ENCODE results near the gene RNASET2. TPM values are rescaled to one million over a fixed set of nuclear protein-coding genes. Genes with fewer than 3 reads are reported as not detected.

The RNASET2 gene
- total RNA-seq, 1 donor from 2014 or later, result 22.0 TPM

GRCh38 chr6:166969390-166970002, 13.1 kb upstream of the RNASET2 start:
- Mint-ChIP-seq H3K9me3 (ENCODE audit: unreplicated experiment) (peaks cover 9% of the 10 kb centered on the region), H3K4me3 (ENCODE audit: unreplicated experiment) (no peak overlapping the region), H3K36me3 (ENCODE audit: low read depth, unreplicated experiment) (no peaks in the 10 kb centered on the region), H3K27me3 (ENCODE audit: low read depth, unreplicated experiment) (no peaks in the 10 kb centered on the region), H3K27ac (ENCODE audit: unreplicated experiment) (no peak overlapping the region), H3K4me1 (ENCODE audit: low read depth, unreplicated experiment) (peaks cover 6% of the 10 kb centered on the region)
- DNase-seq (ENCODE audit: low read depth) (no peak), FAIRE-seq (no peak)
- Histone ChIP-seq H3K79me2 (ENCODE audit: insufficient read depth, low read length) (no peaks in the 10 kb centered on the region), H3K4me1 (ENCODE audit: insufficient read depth, low read length) (no peaks in the 10 kb centered on the region), H3K36me3 (ENCODE audit: insufficient read depth, low read length) (no peaks in the 10 kb centered on the region), H3K4me2 (ENCODE audit: low read length) (no peak overlapping the region), H3K4me3 (ENCODE audit: insufficient read depth, low read depth, low read length) (no peak overlapping the region), H3K9me3 (ENCODE audit: insufficient read depth, low read depth, low read length) (no peaks in the 10 kb centered on the region), H3K9ac (ENCODE audit: low read length) (no peak overlapping the region), H2AFZ (ENCODE audit: low read depth, low read length) (no peak overlapping the region), H3K27ac (ENCODE audit: low read depth, low read length) (no peak overlapping the region), H4K20me1 (ENCODE audit: insufficient read depth, low read length) (no peaks in the 10 kb centered on the region), H3K27me3 (ENCODE audit: insufficient read depth, low read length) (no peaks in the 10 kb centered on the region)
- TF ChIP-seq CTCF (IDR thresholded peaks at IDR 0.05; ENCODE audit: insufficient read depth, low read depth, low read length) (no peak), EZH2 (IDR thresholded peaks at IDR 0.05; ENCODE audit: insufficient read depth, low read length) (no peak)

- Histone ChIP-seq H3K9ac (ENCODE audit: low read length) (no peak overlapping the region), H3K79me2 (ENCODE audit: insufficient read depth, low read length) (no peaks in the 10 kb centered on the region), H2AFZ (ENCODE audit: low read depth, low read length) (no peak overlapping the region), H3K36me3 (ENCODE audit: insufficient read depth, low read length) (no peaks in the 10 kb centered on the region), H3K9me3 (ENCODE audit: insufficient read depth, low read depth, low read length) (no peaks in the 10 kb centered on the region), H3K27me3 (ENCODE audit: insufficient read depth, low read length) (no peaks in the 10 kb centered on the region), H3K4me1 (ENCODE audit: insufficient read depth, low read length) (no peaks in the 10 kb centered on the region), H3K4me2 (ENCODE audit: low read length) (no peak overlapping the region), H3K27ac (ENCODE audit: low read depth, low read length) (no peak overlapping the region), H3K4me3 (ENCODE audit: insufficient read depth, low read depth, low read length) (no peak overlapping the region), H4K20me1 (ENCODE audit: insufficient read depth, low read length) (no peaks in the 10 kb centered on the region)
- peak overlapping the region; percentile 10 for H3K27ac Mint-ChIP-seq (ENCODE audit: unreplicated experiment)
- H3K4me1 Mint-ChIP-seq (ENCODE audit: low read depth, unreplicated experiment), result peaks cover under 1% of the 10 kb centered on the region
- no peak overlapping the region for H3K4me3 Mint-ChIP-seq (ENCODE audit: unreplicated experiment)
- H3K36me3 Mint-ChIP-seq (ENCODE audit: low read depth, unreplicated experiment), result no peaks in the 10 kb centered on the region
- peaks cover 15% of the 10 kb centered on the region for H3K9me3 Mint-ChIP-seq (ENCODE audit: unreplicated experiment)
- H3K27me3 Mint-ChIP-seq (ENCODE audit: low read depth, unreplicated experiment), result no peaks in the 10 kb centered on the region
- no peak for DNase-seq (ENCODE audit: low read depth)
- FAIRE-seq, result no peak
- TF ChIP-seq EZH2 (IDR thresholded peaks at IDR 0.05; ENCODE audit: insufficient read depth, low read length), result no peak
- no peak for TF ChIP-seq CTCF (IDR thresholded peaks at IDR 0.05; ENCODE audit: insufficient read depth, low read depth, low read length)
Observed at GRCh38 chr6:166966268-166966667, 9.9 kb upstream of the RNASET2 start.

GRCh38 chr6:166960609-166960978, 4.2 kb upstream of the RNASET2 start:
- Histone ChIP-seq H3K4me3 (ENCODE audit: insufficient read depth, low read depth, low read length) (no peak overlapping the region), H3K4me1 (ENCODE audit: insufficient read depth, low read length) (peaks cover 10% of the 10 kb centered on the region), H3K9me3 (ENCODE audit: insufficient read depth, low read depth, low read length) (no peaks in the 10 kb centered on the region), H3K27ac (ENCODE audit: low read depth, low read length) (no peak overlapping the region), H3K27me3 (ENCODE audit: insufficient read depth, low read length) (no peaks in the 10 kb centered on the region), H3K36me3 (ENCODE audit: insufficient read depth, low read length) (no peaks in the 10 kb centered on the region), H3K79me2 (ENCODE audit: insufficient read depth, low read length) (no peaks in the 10 kb centered on the region), H3K4me2 (ENCODE audit: low read length) (no peak overlapping the region), H4K20me1 (ENCODE audit: insufficient read depth, low read length) (no peaks in the 10 kb centered on the region), H3K9ac (ENCODE audit: low read length) (no peak overlapping the region), H2AFZ (ENCODE audit: low read depth, low read length) (no peak overlapping the region)
- Mint-ChIP-seq H3K4me1 (ENCODE audit: low read depth, unreplicated experiment) (peaks cover 16% of the 10 kb centered on the region), H3K9me3 (ENCODE audit: unreplicated experiment) (peaks cover 8% of the 10 kb centered on the region), H3K27ac (ENCODE audit: unreplicated experiment) (no peak overlapping the region), H3K36me3 (ENCODE audit: low read depth, unreplicated experiment) (no peaks in the 10 kb centered on the region), H3K4me3 (ENCODE audit: unreplicated experiment) (no peak overlapping the region), H3K27me3 (ENCODE audit: low read depth, unreplicated experiment) (no peaks in the 10 kb centered on the region)
- no peak for FAIRE-seq
- DNase-seq (ENCODE audit: low read depth), result no peak
- TF ChIP-seq EZH2 (IDR thresholded peaks at IDR 0.05; ENCODE audit: insufficient read depth, low read length) (no peak), CTCF (IDR thresholded peaks at IDR 0.05; ENCODE audit: insufficient read depth, low read depth, low read length) (no peak)

Measured in astrocyte (in vitro differentiated cells and primary cell).